ES-I3 (cell line): ENCODE data around the gene TNS1.

Source experiments
- H3K36me3 ChIP-seq: 2 replicates; pipeline ENCODE4 v1.6.1; 2013; ENCODE audit warnings: mild to moderate bottlenecking, low read length, control low read depth, moderate library complexity; ENCODE audit not compliant: insufficient read depth
- H3K4me1 ChIP-seq: 2 replicates; pipeline ENCODE4 v1.6.1; 2013; ENCODE audit warnings: mild to moderate bottlenecking, control low read depth, low read length; ENCODE audit not compliant: insufficient read depth
- H3K9ac ChIP-seq: 2 replicates; pipeline ENCODE4 v1.6.1; 2013; ENCODE audit warnings: low read depth, mild to moderate bottlenecking, low read length, moderate library complexity
- H3K9me3 ChIP-seq: 2 replicates; pipeline ENCODE4 v1.6.1; 2013; ENCODE audit warnings: mild to moderate bottlenecking, low read length, moderate library complexity; ENCODE audit not compliant: control insufficient read depth, insufficient read depth

Gene TNS1

DNA sequence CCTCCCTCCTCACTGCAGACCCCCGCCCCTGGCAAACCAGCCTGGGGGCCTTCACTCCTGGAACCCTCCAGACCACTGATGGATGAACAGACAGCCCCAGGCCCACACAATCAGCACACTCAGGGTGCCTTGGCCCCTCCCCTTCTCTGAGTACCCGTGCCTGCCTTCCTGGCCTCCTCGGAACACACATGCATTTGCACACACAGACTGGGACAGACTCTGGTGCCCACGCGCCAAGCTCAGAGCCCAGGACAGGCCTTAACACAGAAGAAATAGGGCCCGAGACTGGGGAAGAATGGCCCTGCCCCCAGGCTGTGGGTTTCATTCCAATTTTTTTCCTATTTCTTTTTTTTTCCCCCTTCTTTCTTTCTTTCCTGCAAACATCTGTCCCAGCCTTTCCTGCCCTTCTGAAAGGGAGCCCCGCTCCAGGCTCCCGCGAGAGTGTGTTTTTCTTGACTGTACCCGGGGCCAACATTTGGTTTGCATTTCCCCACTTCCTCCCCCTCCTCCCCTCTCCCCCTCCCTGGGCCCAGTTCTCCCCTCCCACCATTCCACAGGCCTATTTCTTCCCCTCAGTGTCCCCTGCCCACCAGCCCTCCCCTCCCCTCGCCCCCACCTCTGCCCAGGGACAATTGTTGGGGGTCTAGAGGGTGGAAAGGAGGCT, 618 bp upstream of the TNS1 start:
- H3K9ac ChIP-seq = no peak overlapping the region
- H3K36me3 ChIP-seq = no peaks in the 10 kb centered on the region
- H3K4me1 ChIP-seq = peaks cover 17% of the 10 kb centered on the region; the same call in 1 of the 2 replicates
- H3K9me3 ChIP-seq = no peaks in the 10 kb centered on the region

DNA sequence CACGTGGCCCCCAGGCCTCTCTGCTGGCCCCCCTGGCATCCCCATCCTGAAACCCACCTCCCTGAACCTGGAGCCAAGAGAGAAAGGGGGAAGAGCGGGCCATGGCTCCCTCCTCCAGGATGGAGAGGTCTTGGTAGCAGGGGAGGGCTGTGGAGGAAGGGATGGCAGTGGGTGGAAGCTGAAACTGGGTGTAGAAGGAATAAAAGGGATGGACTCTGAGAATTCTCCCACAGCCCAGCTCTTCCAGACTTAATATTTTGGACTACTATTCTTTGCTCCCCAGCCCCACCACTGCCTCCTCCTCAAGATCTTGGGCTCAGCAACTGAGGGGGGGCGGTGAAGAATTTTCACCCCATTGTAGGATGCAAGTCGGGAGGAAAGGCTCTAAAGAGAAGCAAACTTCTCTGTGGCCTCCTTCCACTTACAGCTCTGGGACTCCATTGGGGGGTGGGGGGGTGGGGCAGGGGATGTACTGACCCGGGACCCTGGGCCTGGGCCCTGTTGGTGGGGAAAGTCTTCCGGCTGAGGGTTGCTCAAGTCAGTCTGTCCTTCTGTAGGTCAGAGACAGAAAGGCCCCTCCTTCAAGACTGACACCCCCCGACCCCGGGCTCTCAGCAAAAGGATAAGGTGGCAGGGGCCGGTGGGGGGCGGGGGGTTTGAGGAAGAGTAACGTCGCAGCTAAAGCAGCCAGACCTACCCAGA, 501 bp downstream of the TNS1 start:
- Histone ChIP-seq H3K36me3 (no peaks in the 10 kb centered on the region), H3K9me3 (no peaks in the 10 kb centered on the region), H3K4me1 (peaks cover 17% of the 10 kb centered on the region; the same call in 1 of the 2 replicates), H3K9ac (no peak overlapping the region; the same call in 1 of the 2 replicates)

GRCh38 chr2:218001629-218002028, 1.2 kb downstream of the TNS1 start:
- Histone ChIP-seq H3K4me1 (peaks cover 17% of the 10 kb centered on the region; the same call in 1 of the 2 replicates), H3K9ac (no peak overlapping the region), H3K9me3 (no peaks in the 10 kb centered on the region), H3K36me3 (no peaks in the 10 kb centered on the region)

- Histone ChIP-seq H3K9ac (no peak overlapping the region), H3K4me1 (peaks cover 27% of the 10 kb centered on the region; the same call in 1 of the 2 replicates), H3K9me3 (no peaks in the 10 kb centered on the region), H3K36me3 (no peaks in the 10 kb centered on the region)
These were observed 2.7 kb downstream of the TNS1 start for GRCh38 chr2:218000136-218000535.

DNA sequence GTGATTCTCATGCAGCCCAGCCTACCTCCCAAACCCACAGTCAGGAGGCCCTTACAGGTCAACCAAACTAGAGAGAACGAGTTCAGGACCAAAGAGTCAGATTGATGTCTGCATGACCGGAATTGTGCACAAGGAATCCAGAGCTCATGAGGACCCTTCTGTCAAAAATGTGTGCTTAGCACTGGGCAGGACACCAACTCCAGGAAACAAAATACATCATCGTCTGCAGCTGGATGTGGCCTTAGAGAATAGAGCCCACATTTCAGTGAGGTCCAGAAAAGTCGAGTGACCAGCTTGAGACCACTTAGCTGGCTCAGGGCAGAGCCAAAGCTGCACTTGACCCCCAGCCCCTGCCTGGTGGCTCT, 3.2 kb downstream of the TNS1 start:
- H3K9me3 ChIP-seq = no peaks in the 10 kb centered on the region
- H3K9ac ChIP-seq = no peak overlapping the region
- peaks cover 33% of the 10 kb centered on the region; the same call in 1 of the 2 replicates for H3K4me1 ChIP-seq
- no peaks in the 10 kb centered on the region for H3K36me3 ChIP-seq

DNA sequence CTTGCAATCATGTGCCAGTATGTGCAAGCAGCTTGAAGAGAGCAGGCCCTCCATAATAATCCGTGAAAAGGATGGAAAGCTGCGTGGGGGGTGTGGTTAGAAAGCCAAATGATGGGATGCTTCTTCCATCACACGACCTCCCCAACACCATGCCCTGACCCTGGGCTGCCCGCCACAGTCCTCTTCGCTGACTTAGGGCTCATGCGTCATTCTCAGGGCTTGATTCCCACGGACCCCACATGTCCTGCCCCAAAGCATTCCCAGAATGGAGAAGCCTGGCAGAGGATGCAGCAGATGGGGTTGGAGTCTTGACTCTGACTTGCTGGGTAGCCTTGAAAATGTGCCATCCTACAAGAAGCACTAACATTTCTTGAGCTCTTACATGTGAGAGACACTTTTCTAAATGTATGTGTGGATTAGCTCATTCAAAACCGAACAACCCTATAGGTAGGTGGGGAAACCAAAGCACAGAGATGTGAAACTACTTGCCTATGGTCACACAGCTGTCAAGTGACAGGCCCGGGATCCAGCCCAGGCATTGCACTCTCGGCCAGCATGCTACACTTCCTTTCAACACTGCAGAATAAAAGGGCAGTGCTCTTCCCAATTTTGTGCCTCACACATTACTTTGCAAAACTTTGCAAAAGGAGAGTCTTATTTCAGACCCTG, 3.7 kb downstream of the TNS1 start:
- Histone ChIP-seq H3K4me1 (peaks cover 38% of the 10 kb centered on the region), H3K9me3 (no peaks in the 10 kb centered on the region), H3K36me3 (no peaks in the 10 kb centered on the region)

DNA sequence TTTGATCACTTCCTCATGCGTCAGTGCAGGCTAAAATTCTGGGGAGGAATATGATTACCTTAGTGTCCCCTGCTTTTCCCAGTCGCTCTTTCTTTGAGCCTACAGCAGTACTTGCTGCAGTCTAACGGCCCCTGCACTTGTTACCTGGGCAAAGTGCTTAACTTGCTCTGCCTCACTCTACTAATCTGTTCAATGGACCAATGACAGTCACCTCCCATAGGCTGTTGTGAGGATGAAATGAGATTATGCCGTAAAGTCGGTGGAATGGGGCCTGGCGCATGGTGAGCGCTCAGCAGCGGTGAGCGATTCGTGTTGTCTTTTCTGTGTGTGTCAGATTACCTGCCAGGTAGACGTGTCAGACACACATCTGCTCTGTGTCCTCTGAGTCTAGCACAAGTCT, 5.3 kb downstream of the TNS1 start:
- Histone ChIP-seq H3K4me1 (peaks cover 39% of the 10 kb centered on the region), H3K36me3 (no peaks in the 10 kb centered on the region), H3K9ac (no peak overlapping the region), H3K9me3 (no peaks in the 10 kb centered on the region)

More for the DNA sequence above, 3.7 kb downstream of the TNS1 start:
- H3K9ac ChIP-seq = no peak overlapping the region

- Histone ChIP-seq H3K36me3 (no peaks in the 10 kb centered on the region), H3K9me3 (no peaks in the 10 kb centered on the region), H3K4me1 (peaks cover 29% of the 10 kb centered on the region), H3K9ac (no peak overlapping the region)
These were observed 6.4 kb downstream of the TNS1 start for GRCh38 chr2:217996361-217996760.

DNA sequence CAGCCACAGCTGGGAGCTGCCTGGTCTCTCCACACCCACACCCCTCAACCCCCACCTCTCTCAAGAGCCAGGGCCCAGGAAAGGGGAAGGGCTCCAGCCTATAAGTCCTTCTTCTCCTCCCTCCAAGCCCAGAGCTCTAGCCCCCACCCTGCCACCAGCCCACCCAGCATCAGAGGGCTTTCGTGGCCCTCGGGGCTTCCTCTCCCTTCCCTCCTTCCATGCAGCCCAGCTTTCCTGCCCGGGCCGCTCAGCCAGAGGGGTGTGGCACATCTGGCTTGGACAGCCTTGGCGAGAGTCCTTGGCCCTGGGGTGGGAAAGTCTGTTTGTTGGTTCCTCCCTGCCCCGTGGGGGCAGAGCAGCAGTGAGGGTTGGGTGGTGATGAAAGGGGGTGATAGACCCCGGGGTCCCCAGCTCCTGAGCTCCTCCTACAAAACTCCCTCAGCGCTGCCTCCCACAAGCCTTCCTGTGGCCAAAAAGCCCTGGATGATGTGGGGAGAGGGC, 7.0 kb downstream of the TNS1 start:
- H3K4me1 ChIP-seq = peaks cover 26% of the 10 kb centered on the region
- no peak overlapping the region for H3K9ac ChIP-seq
- H3K36me3 ChIP-seq = no peaks in the 10 kb centered on the region
- H3K9me3 ChIP-seq = no peaks in the 10 kb centered on the region

DNA sequence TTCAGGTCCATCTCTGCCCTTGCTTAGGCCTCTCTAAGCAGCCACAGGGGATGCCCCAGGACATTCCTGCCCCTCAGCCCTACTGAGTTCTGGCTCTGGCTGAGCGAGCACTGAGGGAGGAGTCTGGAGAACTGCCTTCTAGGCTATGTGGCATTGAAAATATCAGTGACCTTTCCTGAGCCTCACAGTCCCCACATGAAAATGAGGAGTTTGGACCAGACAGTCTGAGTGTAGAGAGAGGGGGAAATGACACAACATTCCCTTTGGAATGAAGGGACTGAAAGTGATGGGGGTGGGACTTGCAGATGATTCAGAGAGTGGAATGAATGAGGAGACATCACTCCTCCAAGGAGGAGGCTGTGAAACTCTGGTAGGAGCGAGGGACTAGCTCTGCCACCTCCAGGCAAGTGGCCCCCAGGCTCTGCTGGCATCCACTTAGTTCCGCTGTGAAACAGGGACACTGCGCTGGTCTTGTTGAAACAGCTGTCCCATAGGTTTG, 8.0 kb downstream of the TNS1 start:
- no peaks in the 10 kb centered on the region for H3K9me3 ChIP-seq
- no peaks in the 10 kb centered on the region for H3K36me3 ChIP-seq
- peaks cover 26% of the 10 kb centered on the region for H3K4me1 ChIP-seq
- H3K9ac ChIP-seq = no peak overlapping the region

GRCh38 chr2:217993817-217994463, 8.9 kb downstream of the TNS1 start:
- Histone ChIP-seq H3K4me1 (peaks cover 26% of the 10 kb centered on the region), H3K9me3 (no peaks in the 10 kb centered on the region), H3K9ac (no peak overlapping the region), H3K36me3 (no peaks in the 10 kb centered on the region)

- H3K36me3 ChIP-seq = no peaks in the 10 kb centered on the region
- H3K9ac ChIP-seq = no peak overlapping the region
- peaks cover 26% of the 10 kb centered on the region for H3K4me1 ChIP-seq
- H3K9me3 ChIP-seq = no peaks in the 10 kb centered on the region
These were observed 9.7 kb downstream of the TNS1 start for GRCh38 chr2:217993138-217993537.

DNA sequence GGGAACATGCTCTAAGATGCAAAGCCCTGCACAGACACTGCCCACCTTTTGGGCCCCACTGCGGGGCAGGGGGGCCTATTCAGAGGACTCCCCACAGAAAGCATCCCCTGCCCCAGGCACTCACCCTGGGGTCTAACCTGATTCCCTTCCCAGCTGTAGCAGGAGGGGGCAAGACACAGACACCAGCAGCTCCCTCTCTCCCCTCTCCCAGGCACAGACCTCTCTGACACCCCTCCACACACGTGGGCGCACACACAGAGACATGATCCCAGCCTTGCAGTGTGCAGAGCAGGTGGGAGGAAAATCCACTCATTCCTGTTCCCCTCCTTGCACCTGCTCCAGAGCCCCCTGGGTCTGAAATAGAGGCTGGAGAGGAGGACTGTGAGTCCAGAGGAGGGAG, 10.7 kb downstream of the TNS1 start:
- Histone ChIP-seq H3K36me3 (no peaks in the 10 kb centered on the region), H3K4me1 (peaks cover 26% of the 10 kb centered on the region), H3K9ac (no peak overlapping the region), H3K9me3 (no peaks in the 10 kb centered on the region)

- no peak overlapping the region for H3K9ac ChIP-seq
- H3K36me3 ChIP-seq = no peaks in the 10 kb centered on the region
- no peaks in the 10 kb centered on the region for H3K9me3 ChIP-seq
- peaks cover 24% of the 10 kb centered on the region for H3K4me1 ChIP-seq
These were observed 11.9 kb downstream of the TNS1 start for GRCh38 chr2:217990791-217991465.
